Hepatic stellate cell (primary cell): ENCODE results near the gene RPTN.
"Not testable (repeated sequence)": the region's sequence is repeated elsewhere in the genome, so short reads cannot be mapped to it uniquely, and the experiment has no call there.

Experiments used
- DNase-seq: peaks from one replicate; pipeline ENCODE4 v3.0.0; 2011; ENCODE audit warnings: low spot score

Gene RPTN

GRCh38 chr1:152165286-152166077 is 6.5 kb upstream of the RPTN start:
- DNase-seq, result no peak

GRCh38 chr1:152164517-152165136 is 5.6 kb upstream of the RPTN start:
- DNase-seq, result no peak

- peak; percentile 39 for DNase-seq
Observed at GRCh38 chr1:152162792-152163463, 3.9 kb upstream of the RPTN start.

- no peak for DNase-seq
Observed at GRCh38 chr1:152160576-152160975, 1.5 kb upstream of the RPTN start.

- DNase-seq, result no peak
Observed at GRCh38 chr1:152153996-152154395, 5.0 kb downstream of the RPTN start.

- DNase-seq, result no peak
Observed at GRCh38 chr1:152151646-152152045, 7.4 kb downstream of the RPTN start.

GRCh38 chr1:152148981-152149380 is 10.0 kb downstream of the RPTN start:
- DNase-seq, result no peak

- DNase-seq, result no peak
Observed at GRCh38 chr1:152148051-152148450, 11.0 kb downstream of the RPTN start.

- no peak for DNase-seq
Observed at GRCh38 chr1:152145769-152146168, 13.3 kb downstream of the RPTN start.

GRCh38 chr1:152144674-152145183 is 14.3 kb downstream of the RPTN start:
- not testable (repeated sequence) for DNase-seq

- DNase-seq, result no peak
Observed at GRCh38 chr1:152143150-152143887, 15.7 kb downstream of the RPTN start.

GRCh38 chr1:152141971-152142584 is 16.9 kb downstream of the RPTN start:
- DNase-seq, result peak; percentile 32

- no peak for DNase-seq
Observed at GRCh38 chr1:152137215-152137614, 21.8 kb downstream of the RPTN start.

GRCh38 chr1:152130186-152130585 is 28.8 kb downstream of the RPTN start:
- no peak for DNase-seq

GRCh38 chr1:152127673-152128072 is 31.4 kb downstream of the RPTN start:
- DNase-seq, result no peak

- DNase-seq, result no peak
Observed at GRCh38 chr1:152125834-152126443, 33.1 kb downstream of the RPTN start.

- no peak for DNase-seq
Observed at GRCh38 chr1:152118915-152119314, 40.1 kb downstream of the RPTN start.

GRCh38 chr1:152115344-152115743 is 43.7 kb downstream of the RPTN start, which contains the start of gene TCHH:
Gene TCHH (minus strand): TSS chr1:152115444. CDS start chr1:152114080, 1,364 bp downstream.
- DNase-seq, result no peak

- DNase-seq, result no peak
Observed at GRCh38 chr1:152112885-152113432, 46.1 kb downstream of the RPTN start.

GRCh38 chr1:152112101-152112884 is 46.7 kb downstream of the RPTN start:
- no peak for DNase-seq
